Heart right ventricle (tissue), 16 donors: ENCODE measurements around the gene ZSWIM7. TPM values are rescaled to one million over a fixed set of nuclear protein-coding genes. Genes with fewer than 3 reads are reported as not detected.
"Not testable (repeated sequence)": the region's sequence is repeated elsewhere in the genome, so short reads cannot be mapped to it uniquely, and the experiment has no call there.

Experiments used
- ATAC-seq, 8 donors: fragments of 200-7000 bp; cut with Tn5 transposase; one replicate each; pipeline ENCODE4 v1.9.1; 2020; ENCODE audit warnings: mild to moderate bottlenecking in 8 of 8, moderate library complexity in 8 of 8, moderate number of reproducible peaks in 1 of 8
- DNase-seq, 2 donors: peaks; one replicate each; pipeline ENCODE4 v3.0.0-alpha.2; 2020
- H3K27ac ChIP-seq, 10 donors: fragments of 200-600 bp; sonication (generic) in 2 of 10; one replicate each; pipeline versions ENCODE4 v1.5.0 to v1.8.0; 2020 to 2022; ENCODE audit warnings: mild to moderate bottlenecking in 3 of 10
- H3K27me3 ChIP-seq, 7 donors: fragments of 200-600 bp; one replicate each; pipeline ENCODE4 v1.8.0; 2021 to 2022; ENCODE audit warnings: mild to moderate bottlenecking in 2 of 7
- H3K36me3 ChIP-seq, 9 donors: fragments of 200-600 bp; sonication (generic) in 1 of 9; one replicate each; pipeline versions ENCODE4 v1.5.0 to v1.8.0; 2020 to 2022; ENCODE audit warnings: mild to moderate bottlenecking in 2 of 9
- H3K4me1 ChIP-seq, 9 donors: fragments of 200-600 bp; sonication (generic) in 1 of 9; one replicate each; pipeline versions ENCODE4 v1.5.0 to v1.8.0; 2020 to 2022; ENCODE audit warnings: mild to moderate bottlenecking in 4 of 9
- H3K4me3 ChIP-seq, 10 donors: fragments of 200-600 bp; sonication (generic) in 2 of 10; one replicate each; pipeline versions ENCODE4 v1.5.0 to v1.8.0; 2020 to 2022; ENCODE audit warnings: mild to moderate bottlenecking in 7 of 10, moderate library complexity in 2 of 10
- H3K9me3 ChIP-seq, 11 donors: fragments of 200-600 bp in 10 of 11; sonication (generic) in 2 of 11; one replicate each; pipeline versions ENCODE4 v1.5.0 to v1.8.0; 2013 to 2022; ENCODE audit warnings: mild to moderate bottlenecking in 2 of 11, control low read depth in 1 of 11, moderate library complexity in 1 of 11
- CTCF ChIP-seq, 9 donors: fragments of 200-600 bp; sonication (generic) in 2 of 9; IDR thresholded peaks; one replicate each; pipeline versions ENCODE4 v1.5.0 to v1.8.0; 2021 to 2022; ENCODE audit warnings: antibody characterized with exemption in 9 of 9, mild to moderate bottlenecking in 5 of 9, moderate library complexity in 1 of 9
- WGBS, 2 donors: extraction: QIAGEN DNeasy Blood & Tissue Kit; methylation state at CpG; one replicate each; pipeline ENCODE4 v1.1.7; 2013; ENCODE audit warnings: inconsistent platforms in 1 of 2; 5-methylcytosine and 5-hydroxymethylcytosine counted together
- intact Hi-C, 10 donors: fragments of 100-400 bp; cut with DNase I; formaldehyde crosslinking; loops; one replicate each; pipeline versions ENCODE4 v1.11.1 to v1.14.2; 2022
- polyA plus RNA-seq, 2 donors: library from polyadenylated mRNA; stranded (reverse); fragments of 200-250 nt; gene quantifications; one replicate each; pipeline ENCODE4 v1.2.3, GENCODE V29; 2013
- total RNA-seq, 10 donors: library from RNA; stranded (reverse); fragmentation: NEBNext Ultra II Directional in 3 of 10; extraction: Animal tissue kit (Norgen Biotek cat#: 25700) in 3 of 10; gene quantifications; one replicate each; pipeline versions ENCODE4 v1.2.1 to v1.2.4, GENCODE V29; 2021 to 2023
- donor health status: Arrhythmogenic right ventricular cardiomyopathy.
- donor health status: ischemic (EF 13 %, LVEDD 7.1; RV severe dilation, severe dysfunction).
- donor health status: healthy with polysubstance abuse.
- donor health status: DM: no; HTN: yes; CAD: no.
- donor health status: DM: no; HTN: no; CAD: no.
- donor health status: ischemic (EF 25% LVEDD 6.9; RV normal size, moderate dysfunction).
- donor health status: ischemic (EF 25% LVEDD 5.7; RV mildly dilated, moderate dysfunction).
- donor health status: healthy.
- donor health status: DM: yes; HTN: yes; CAD: no.
- donor health status: Ischemic cardiomyopathy.
- donor health status: ischemic (EF 35%, LVEDD 5.7; RV mildly dilated, moderate dysfunction).
- donor health status: nonischemic (EF 11% LVEDD 7.7; RV severe dilation, severe dysfunction).
- donor health status: DM: yes; HTN: yes; CAD: no.
- donor health status: PGD.
- donor health status: ischemic (EF 29% LVEDD 5.4; RV normal size, mild dysfunction).
- donor health status: nonischemic (EF 23%, LVEDD 6.1; RV moderate dilation, normal function).

The ZSWIM7 gene
- total and polyA plus RNA-seq, 12 donors, result 28.5 to 50.7 (median 34.1) TPM

- Histone ChIP-seq H3K4me3 (no peak overlapping the region), H3K27ac (peak overlapping the region in 1 of 10 donors; percentile 68), H3K27me3 (peaks cover 0 to 27% (median 7%) of the 10 kb centered on the region in 7 donors), H3K36me3 (no peaks in the 10 kb centered on the region), H3K4me1 (peaks cover 6 to 52% (median 18%) of the 10 kb centered on the region in 9 donors), H3K9me3 (peaks cover 0 to 4% (median 0%) of the 10 kb centered on the region in 11 donors)
- TF ChIP-seq CTCF (IDR thresholded peaks at IDR 0.05), result no peak
- DNase-seq (no peak), ATAC-seq (peak in 2 of 8 donors; percentile 19)
- 89 to 91% methylated on average over 5 to 7 of the region's 7 CpGs for WGBS, 2 donors
- intact Hi-C loops, result loop anchor here in 2 of 10 donors (10.0 kb wide), 1 partner anchor 52 kb away; the partner anchor contains the start of genes TTC19 (in 2 of the 2) and ZSWIM7 (in 2 of the 2)
Observed at GRCh38 chr17:15942207-15942833, 57.2 kb downstream of the ZSWIM7 start.

- Histone ChIP-seq H3K36me3 (no peaks in the 10 kb centered on the region), H3K9me3 (peaks cover 0 to 4% (median 0%) of the 10 kb centered on the region in 11 donors), H3K4me1 (peaks cover 6 to 47% (median 18%) of the 10 kb centered on the region in 9 donors), H3K27ac (peak overlapping the region in 1 of 10 donors; percentile 68), H3K4me3 (no peak overlapping the region), H3K27me3 (peaks cover 0 to 27% (median 7%) of the 10 kb centered on the region in 7 donors)
- TF ChIP-seq CTCF (IDR thresholded peaks at IDR 0.05), result no peak
- ATAC-seq (no peak), DNase-seq (no peak)
- intact Hi-C loops, result loop anchor here in 2 of 10 donors (10.0 kb wide), 1 partner anchor 53 kb away; the partner anchor contains the start of genes TTC19 (in 2 of the 2) and ZSWIM7 (in 2 of the 2)
- 91 to 96% methylated on average over 7 of the region's 7 CpGs for WGBS, 2 donors
Observed at GRCh38 chr17:15941781-15942180, 57.7 kb downstream of the ZSWIM7 start.

GRCh38 chr17:15936481-15936880 lies 63.0 kb downstream of the ZSWIM7 start:
- ATAC-seq, intact Hi-C loops, H3K9me3 ChIP-seq, H3K27me3 ChIP-seq, H3K27ac ChIP-seq, DNase-seq, H3K36me3 ChIP-seq, H3K4me1 ChIP-seq, H3K4me3 ChIP-seq: not testable (repeated sequence)
- 98 to 99% methylated on average over 4 of the region's 4 CpGs for WGBS, 2 donors

GRCh38 chr17:15935891-15936290 lies 63.6 kb downstream of the ZSWIM7 start:
- H3K4me1 ChIP-seq, result no peaks in the 10 kb centered on the region
- DNase-seq (no peak), ATAC-seq (no peak)
- no peak overlapping the region for H3K4me3 ChIP-seq
- intact Hi-C loops, result no loop called here
- 95 to 97% methylated on average over 7 of the region's 7 CpGs for WGBS, 2 donors
- H3K27ac ChIP-seq, result no peak overlapping the region
- no peaks in the 10 kb centered on the region for H3K9me3 ChIP-seq
- H3K36me3 ChIP-seq, result no peaks in the 10 kb centered on the region
- TF ChIP-seq CTCF (IDR thresholded peaks at IDR 0.05), result no peak
- H3K27me3 ChIP-seq, result no peaks in the 10 kb centered on the region

- intact Hi-C loops, result no loop called here
- Histone ChIP-seq H3K27me3 (no peaks in the 10 kb centered on the region), H3K4me1 (no peaks in the 10 kb centered on the region), H3K27ac (no peak overlapping the region), H3K4me3 (no peak overlapping the region), H3K36me3 (no peaks in the 10 kb centered on the region), H3K9me3 (no peaks in the 10 kb centered on the region)
- DNase-seq, result no peak
- no peak for ATAC-seq
- no peak for TF ChIP-seq CTCF (IDR thresholded peaks at IDR 0.05)
- 96 to 97% methylated on average over 5 of the region's 5 CpGs for WGBS, 2 donors
Observed at GRCh38 chr17:15934866-15935265, 64.6 kb downstream of the ZSWIM7 start.
